ENCODE measurements around the gene PMS1.

DNA sequence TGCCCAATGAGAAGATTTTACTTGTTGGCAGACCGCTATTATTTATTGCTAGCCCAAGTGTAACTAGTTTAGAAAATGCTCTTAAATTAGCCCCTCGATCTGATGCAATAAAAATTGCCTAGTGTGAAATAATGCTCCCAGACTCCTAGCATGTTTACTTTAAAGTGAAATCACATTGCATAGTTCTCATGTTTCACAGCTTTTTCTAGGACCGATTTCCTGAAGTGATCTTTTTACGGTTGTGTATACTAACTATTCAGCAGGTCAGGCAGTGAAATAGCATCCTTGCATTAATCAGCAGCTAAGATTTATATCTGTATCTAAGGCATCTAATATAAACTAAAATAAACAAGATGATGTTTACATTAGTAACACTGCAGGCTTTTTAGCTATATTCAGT is 52.4 kb downstream of the PMS1 start:
- TF ChIP-seq POLR2AphosphoS5 (IDR thresholded peaks at IDR 0.05; ENCODE audit: low read depth) = no peak
- TF ChIP-seq CTCF (IDR thresholded peaks at IDR 0.05; ENCODE audit: insufficient read depth, low read length) = no peak
